ENCODE measurements around the gene ZNF608.

- TF ChIP-seq POLR2AphosphoS5 (IDR thresholded peaks at IDR 0.05; ENCODE audit: low read depth), result no peak
- no peak for TF ChIP-seq CTCF (conservative IDR thresholded peaks at IDR 0.05; ENCODE audit: low read depth in 2 of 2)
- TF ChIP-seq REST (IDR thresholded peaks at IDR 0.05; ENCODE audit: unreplicated experiment), result no peak
- TF ChIP-seq CREB1 (CRISPR knock-in tag; IDR thresholded peaks at IDR 0.05; ENCODE audit: low read depth), result no peak
Observed at GRCh38 chr5:124697501-124697900, 48.9 kb downstream of the ZNF608 start.

Data from GM23338 (cell line).